GM21825 (cell line): ENCODE measurements around the gene GRIN3B.

ENCODE experiments used
- ATAC-seq: cut with Tn5 transposase; IDR thresholded peaks from one replicate; pipeline ENCODE4 v1.9.1; 2021; ENCODE audit warnings: mild to moderate bottlenecking, moderate library complexity; ENCODE audit not compliant: unreplicated experiment

GRIN3B gene

GRCh38 chr19:1055886-1056620, 55.8 kb downstream of the GRIN3B start:
- no peak for ATAC-seq

- ATAC-seq: no peak
Observed at GRCh38 chr19:1057176-1057855, 57.1 kb downstream of the GRIN3B start.

- no peak for ATAC-seq
Observed at GRCh38 chr19:1058112-1058511, 57.9 kb downstream of the GRIN3B start.
